GM20431 (cell line): Measurements from ENCODE around the gene ACVR1B.

Source experiments
- in situ Hi-C: fragments of 300-500 bp; cut with MseI, MboI; formaldehyde crosslinking; loops from one replicate; pipeline ENCODE4 v1.15.0; 2020; ENCODE audit warnings: low sequenced_read_pairs; ENCODE audit not compliant: unreplicated experiment

ACVR1B gene

GRCh38 chr12:51961834-51962233 is 10.3 kb downstream of the ACVR1B start:
- in situ Hi-C loops: no loop called here

- in situ Hi-C loops: no loop called here
These were observed 11.2 kb downstream of the ACVR1B start for GRCh38 chr12:51962737-51963136.

GRCh38 chr12:51963477-51963876 is 12.0 kb downstream of the ACVR1B start:
- in situ Hi-C loops: no loop called here

GRCh38 chr12:51969643-51970042 is 18.1 kb downstream of the ACVR1B start:
- in situ Hi-C loops: no loop called here

- in situ Hi-C loops: no loop called here
These were observed 19.6 kb downstream of the ACVR1B start for GRCh38 chr12:51970904-51971646.

- in situ Hi-C loops: no loop called here
These were observed 20.4 kb downstream of the ACVR1B start for GRCh38 chr12:51971679-51972421.

GRCh38 chr12:51972422-51972812 is 20.9 kb downstream of the ACVR1B start:
- in situ Hi-C loops: no loop called here

GRCh38 chr12:51972849-51973273 is 21.4 kb downstream of the ACVR1B start:
- in situ Hi-C loops: no loop called here

GRCh38 chr12:51973560-51973959 is 22.1 kb downstream of the ACVR1B start:
- in situ Hi-C loops: no loop called here

- in situ Hi-C loops: loop anchor here (25.0 kb wide), 1 partner anchor 87 kb away; the partner anchor contains the start of gene ANKRD33
These were observed 23.1 kb downstream of the ACVR1B start for GRCh38 chr12:51974646-51975045.

GRCh38 chr12:51975196-51975595 is 23.7 kb downstream of the ACVR1B start:
- in situ Hi-C loops: loop anchor here (25.0 kb wide), 1 partner anchor 88 kb away; the partner anchor contains the start of gene ANKRD33

GRCh38 chr12:51976376-51977160 is 25.1 kb downstream of the ACVR1B start:
- in situ Hi-C loops: loop anchor here (25.0 kb wide), 1 partner anchor 89 kb away; the partner anchor contains the start of gene ANKRD33

GRCh38 chr12:51977320-51977753 is 25.8 kb downstream of the ACVR1B start:
- in situ Hi-C loops: loop anchor here (25.0 kb wide), 1 partner anchor 90 kb away; the partner anchor contains the start of gene ANKRD33

GRCh38 chr12:51979306-51979705 is 27.8 kb downstream of the ACVR1B start:
- in situ Hi-C loops: loop anchor here (25.0 kb wide), 1 partner anchor 92 kb away; the partner anchor contains the start of gene ANKRD33

- in situ Hi-C loops: loop anchor here (25.0 kb wide), 1 partner anchor 93 kb away; the partner anchor contains the start of gene ANKRD33
These were observed 28.7 kb downstream of the ACVR1B start for GRCh38 chr12:51980051-51980808.

- in situ Hi-C loops: loop anchor here (25.0 kb wide), 1 partner anchor 93 kb away; the partner anchor contains the start of gene ANKRD33
These were observed 29.3 kb downstream of the ACVR1B start for GRCh38 chr12:51980809-51981127.

- in situ Hi-C loops: loop anchor here (25.0 kb wide), 1 partner anchor 97 kb away; the partner anchor contains the start of gene ANKRD33
These were observed 33.2 kb downstream of the ACVR1B start for GRCh38 chr12:51984657-51985056.

GRCh38 chr12:51985154-51985835 is 33.8 kb downstream of the ACVR1B start:
- in situ Hi-C loops: loop anchor here (25.0 kb wide), 1 partner anchor 98 kb away; the partner anchor contains the start of gene ANKRD33

- in situ Hi-C loops: loop anchor here (25.0 kb wide), 1 partner anchor 100 kb away; the partner anchor contains the start of gene ANKRD33
These were observed 35.3 kb downstream of the ACVR1B start for GRCh38 chr12:51986834-51987233.
